NCI-H2029 (cell line): ENCODE measurements around the gene WFIKKN1.

Source experiments
- DNase-seq: peaks from one replicate; lab custom pipeline; 2025; lab: John Stamatoyannopoulos, UW

The WFIKKN1 gene

GRCh38 chr16:637081-638018 is 6.6 kb downstream of the WFIKKN1 start:
- peak; percentile 66 for DNase-seq

GRCh38 chr16:638034-638543 is 7.3 kb downstream of the WFIKKN1 start:
- no peak for DNase-seq

- no peak for DNase-seq
These were observed 8.1 kb downstream of the WFIKKN1 start for GRCh38 chr16:638836-639235.

- no peak for DNase-seq
These were observed 9.8 kb downstream of the WFIKKN1 start for GRCh38 chr16:640614-641013.

- DNase-seq, result peak; percentile 66
These were observed 10.8 kb downstream of the WFIKKN1 start, which contains the start of gene MCRIP2 for GRCh38 chr16:641326-642188. TSS of gene MCRIP2 (plus strand) at chr16:641828. CDS start at chr16:641992, 164 bp downstream.

GRCh38 chr16:642189-643049 is 11.6 kb downstream of the WFIKKN1 start:
- peak; percentile 20 for DNase-seq

GRCh38 chr16:643050-643368 is 12.2 kb downstream of the WFIKKN1 start:
- no peak for DNase-seq

- no peak for DNase-seq
These were observed 13.8 kb downstream of the WFIKKN1 start for GRCh38 chr16:644556-644955.

- DNase-seq, result no peak
These were observed 15.3 kb downstream of the WFIKKN1 start for GRCh38 chr16:645852-646678.

GRCh38 chr16:646679-647172 is 15.9 kb downstream of the WFIKKN1 start:
- no peak for DNase-seq

GRCh38 chr16:647173-647902 is 16.6 kb downstream of the WFIKKN1 start:
- peak; percentile 22 for DNase-seq

- peak; percentile 60 for DNase-seq
These were observed 17.4 kb downstream of the WFIKKN1 start for GRCh38 chr16:648071-648780.

- peak; percentile 89 for DNase-seq
These were observed 18.2 kb downstream of the WFIKKN1 start, which contains the start of gene WDR90 for GRCh38 chr16:648781-649589. TSS of gene WDR90 (plus strand) at chr16:649365. CDS start at chr16:649417, 52 bp downstream.

GRCh38 chr16:649631-650030 is 18.8 kb downstream of the WFIKKN1 start:
- DNase-seq, result no peak

GRCh38 chr16:651844-652243 is 21.1 kb downstream of the WFIKKN1 start:
- DNase-seq, result no peak

- DNase-seq, result no peak
These were observed 21.9 kb downstream of the WFIKKN1 start for GRCh38 chr16:652454-653305.

GRCh38 chr16:654034-654433 is 23.2 kb downstream of the WFIKKN1 start:
- no peak for DNase-seq
